ENCODE results near the gene HSPB2. TPM values are rescaled to one million over a fixed set of nuclear protein-coding genes. Genes with fewer than 3 reads are reported as not detected.

HSPB2 gene
- total RNA-seq, 2 donors from 2014 or later, result 0.85 TPM; not detected in 1

DNA sequence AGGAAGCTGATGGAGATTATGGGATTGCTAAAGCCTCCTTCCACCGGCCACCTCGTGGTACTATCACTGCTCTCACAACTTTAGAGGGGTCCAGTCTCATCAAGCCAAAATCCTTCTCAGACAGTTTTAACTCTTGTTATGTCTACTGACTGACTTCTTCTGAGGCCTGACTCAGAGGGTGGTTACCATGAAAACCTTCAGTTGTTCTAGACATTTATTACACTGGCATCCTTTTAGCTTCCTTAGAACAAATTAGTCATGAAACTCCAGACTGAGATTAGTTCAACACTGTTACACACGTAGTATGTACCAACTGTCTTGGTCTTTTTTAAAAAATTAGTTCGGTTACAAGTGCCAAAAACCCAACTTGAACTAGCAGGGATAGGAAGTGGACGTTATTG, 32.1 kb downstream of the HSPB2 start:
- H3K27me3 ChIP-seq (replicated peaks; ENCODE audit: insufficient read depth), result no peaks in the 10 kb centered on the region
- DNase-seq (ENCODE audit: low spot score), result no peak
- H3K27ac ChIP-seq, result peak overlapping the region; percentile 62 to 75
- no peaks in the 10 kb centered on the region for H3K4me1 ChIP-seq (replicated peaks)
- TF ChIP-seq POLR2A (IDR thresholded peaks at IDR 0.05), result no peak
- TF ChIP-seq, protein P1, sequence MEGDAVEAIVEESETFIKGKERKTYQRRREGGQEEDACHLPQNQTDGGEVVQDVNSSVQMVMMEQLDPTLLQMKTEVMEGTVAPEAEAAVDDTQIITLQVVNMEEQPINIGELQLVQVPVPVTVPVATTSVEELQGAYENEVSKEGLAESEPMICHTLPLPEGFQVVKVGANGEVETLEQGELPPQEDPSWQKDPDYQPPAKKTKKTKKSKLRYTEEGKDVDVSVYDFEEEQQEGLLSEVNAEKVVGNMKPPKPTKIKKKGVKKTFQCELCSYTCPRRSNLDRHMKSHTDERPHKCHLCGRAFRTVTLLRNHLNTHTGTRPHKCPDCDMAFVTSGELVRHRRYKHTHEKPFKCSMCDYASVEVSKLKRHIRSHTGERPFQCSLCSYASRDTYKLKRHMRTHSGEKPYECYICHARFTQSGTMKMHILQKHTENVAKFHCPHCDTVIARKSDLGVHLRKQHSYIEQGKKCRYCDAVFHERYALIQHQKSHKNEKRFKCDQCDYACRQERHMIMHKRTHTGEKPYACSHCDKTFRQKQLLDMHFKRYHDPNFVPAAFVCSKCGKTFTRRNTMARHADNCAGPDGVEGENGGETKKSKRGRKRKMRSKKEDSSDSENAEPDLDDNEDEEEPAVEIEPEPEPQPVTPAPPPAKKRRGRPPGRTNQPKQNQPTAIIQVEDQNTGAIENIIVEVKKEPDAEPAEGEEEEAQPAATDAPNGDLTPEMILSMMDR (IDR thresholded peaks at IDR 0.05), result no peak
- no peak for TF ChIP-seq POLR2AphosphoS5 (IDR thresholded peaks at IDR 0.05)
- intact Hi-C loops (cut with DNase I), result no loop called here
- no peaks in the 10 kb centered on the region for H3K9me3 ChIP-seq
- H3K4me3 ChIP-seq, result no peak overlapping the region
- no peaks in the 10 kb centered on the region for H3K36me3 ChIP-seq
- 34% methylated on average over 5 of the region's 5 CpGs for WGBS

DNA sequence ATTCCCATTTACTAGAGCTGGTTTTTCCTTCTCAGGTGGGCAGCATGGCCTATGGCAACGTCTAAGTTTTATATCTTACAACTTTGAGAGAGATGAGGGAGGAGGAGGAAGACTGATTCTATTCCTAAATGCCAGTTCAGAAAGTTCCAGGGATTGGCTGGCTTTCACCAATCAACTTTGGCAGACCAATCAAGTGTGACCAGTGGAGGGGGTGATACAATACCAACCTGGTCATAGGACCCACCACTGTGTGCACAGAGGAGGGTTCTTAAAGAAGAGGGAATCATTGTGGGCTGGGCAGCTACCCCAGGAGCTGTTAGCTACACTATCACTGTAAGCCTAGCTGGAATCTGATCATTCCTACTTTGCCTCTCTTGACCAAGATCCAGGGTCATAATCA, 32.7 kb downstream of the HSPB2 start:
- no peaks in the 10 kb centered on the region for H3K36me3 ChIP-seq
- intact Hi-C loops (cut with DNase I), result no loop called here
- TF ChIP-seq POLR2A (IDR thresholded peaks at IDR 0.05) (no peak), POLR2AphosphoS5 (IDR thresholded peaks at IDR 0.05) (no peak)
- TF ChIP-seq, protein P1 (IDR thresholded peaks at IDR 0.05), result no peak
- 10% methylated on average over 1 of the region's 1 CpG for WGBS
- H3K27me3 ChIP-seq (replicated peaks; ENCODE audit: insufficient read depth), result no peaks in the 10 kb centered on the region
- H3K4me3 ChIP-seq, result no peak overlapping the region
- no peak for DNase-seq (ENCODE audit: low spot score)
- no peaks in the 10 kb centered on the region for H3K9me3 ChIP-seq
- H3K27ac ChIP-seq, result peak overlapping the region; percentile 62 to 75
- H3K4me1 ChIP-seq (replicated peaks), result no peaks in the 10 kb centered on the region

DNA sequence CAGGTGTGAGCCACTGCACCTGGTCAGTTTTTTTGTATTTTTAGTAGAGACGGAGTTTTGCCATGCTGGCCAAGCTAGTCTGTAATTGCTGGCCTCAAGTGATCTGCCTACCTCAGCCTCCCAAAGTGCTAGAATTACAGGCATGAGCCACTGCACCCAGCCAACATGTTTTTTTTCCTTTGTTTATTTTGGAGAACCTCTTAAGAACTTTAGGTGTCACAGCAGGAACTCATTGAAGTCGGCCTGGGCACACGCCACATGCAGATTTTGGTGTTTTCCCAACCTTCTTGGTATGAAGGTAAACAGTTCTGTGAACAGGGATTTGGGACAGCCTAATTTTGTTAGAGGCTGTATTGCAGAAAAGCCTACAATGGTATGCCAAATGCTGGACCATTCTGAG, 34.0 kb downstream of the HSPB2 start:
- Histone ChIP-seq H3K27ac (peak overlapping the region in 1 of 2 donors; percentile 1), H3K36me3 (no peaks in the 10 kb centered on the region), H3K4me3 (no peak overlapping the region), H3K4me1 (replicated peaks) (no peaks in the 10 kb centered on the region), H3K9me3 (no peaks in the 10 kb centered on the region), H3K27me3 (replicated peaks; ENCODE audit: insufficient read depth) (no peaks in the 10 kb centered on the region)
- WGBS, result 21% methylated on average over 3 of the region's 3 CpGs
- TF ChIP-seq POLR2A (IDR thresholded peaks at IDR 0.05) (no peak), POLR2AphosphoS5 (IDR thresholded peaks at IDR 0.05) (peak; percentile 57)
- TF ChIP-seq, protein P1 (IDR thresholded peaks at IDR 0.05), result no peak
- intact Hi-C loops (cut with DNase I), result no loop called here
- DNase-seq (ENCODE audit: low spot score), result no peak

DNA sequence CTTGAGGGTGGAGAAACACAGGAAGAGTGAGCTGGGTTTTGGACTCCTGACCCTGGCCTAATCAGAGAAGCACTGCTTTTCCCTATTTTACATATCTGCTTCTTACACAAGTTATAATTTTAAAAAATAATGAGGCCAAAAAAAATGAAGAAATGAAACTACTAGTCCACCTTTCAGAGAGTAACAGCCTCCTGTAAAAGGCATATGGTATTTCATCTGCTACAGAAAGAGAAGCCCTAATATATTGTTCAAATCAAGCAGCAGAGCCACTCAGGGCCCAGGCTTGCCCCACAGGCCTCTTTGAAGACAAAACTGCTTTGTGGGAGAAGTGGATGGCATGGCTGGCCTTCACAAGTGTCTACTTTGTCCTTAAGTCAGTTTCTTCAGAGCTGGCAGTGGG, 34.6 kb downstream of the HSPB2 start:
- H3K4me3 ChIP-seq, result no peak overlapping the region
- TF ChIP-seq, protein P1 (IDR thresholded peaks at IDR 0.05), result no peak
- TF ChIP-seq POLR2A (IDR thresholded peaks at IDR 0.05) (no peak), POLR2AphosphoS5 (IDR thresholded peaks at IDR 0.05) (no peak)
- intact Hi-C loops (cut with DNase I), result no loop called here
- H3K27me3 ChIP-seq (replicated peaks; ENCODE audit: insufficient read depth), result no peaks in the 10 kb centered on the region
- no peaks in the 10 kb centered on the region for H3K9me3 ChIP-seq
- H3K4me1 ChIP-seq (replicated peaks), result no peaks in the 10 kb centered on the region
- H3K36me3 ChIP-seq, result no peaks in the 10 kb centered on the region
- peak overlapping the region in 1 of 2 donors; percentile 1 for H3K27ac ChIP-seq
- DNase-seq (ENCODE audit: low spot score), result no peak

DNA sequence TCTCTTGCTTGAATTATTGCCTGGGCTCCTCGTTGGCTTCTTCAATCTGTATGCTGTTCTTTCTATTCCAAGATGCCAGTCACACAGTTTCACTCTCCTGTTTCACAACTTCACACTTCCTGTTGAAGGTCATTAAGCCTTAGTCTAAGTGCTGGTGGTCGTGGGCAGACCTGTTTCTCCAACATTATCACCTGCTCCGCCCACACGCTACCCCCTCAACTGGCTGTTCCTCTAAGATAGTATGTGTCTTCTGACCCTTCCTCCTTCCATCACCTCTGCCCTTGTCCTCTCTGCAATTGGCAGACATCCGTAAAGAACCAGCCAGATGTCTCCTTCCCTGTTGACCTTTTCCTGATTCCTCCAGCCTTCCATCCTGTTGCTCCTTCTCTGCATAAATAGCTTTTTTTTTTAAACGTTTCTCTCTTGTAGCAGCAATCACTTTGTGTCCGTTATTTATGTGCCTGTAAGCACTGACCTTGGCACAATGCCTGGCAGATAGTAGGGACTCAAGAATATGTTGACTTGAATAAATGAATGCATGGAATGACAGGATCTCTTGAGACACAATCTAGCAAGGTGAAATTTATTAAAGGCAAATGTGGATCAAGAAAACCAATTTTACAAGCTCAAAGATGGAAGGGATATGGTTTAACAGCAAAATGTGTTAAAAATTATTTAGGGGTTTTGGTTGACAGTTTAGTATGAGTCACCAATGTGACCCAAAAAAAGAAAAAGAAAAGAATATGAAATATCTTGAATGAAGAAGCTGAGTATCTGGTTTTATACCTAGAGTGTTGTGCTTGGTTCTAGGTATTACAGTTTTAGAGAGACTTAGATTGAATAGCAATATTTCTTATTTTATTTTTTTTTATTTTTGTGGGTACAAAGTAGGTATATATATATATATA, 37.2 kb downstream of the HSPB2 start:
- Histone ChIP-seq H3K36me3 (no peaks in the 10 kb centered on the region), H3K9me3 (no peaks in the 10 kb centered on the region), H3K27ac (no peak overlapping the region), H3K27me3 (replicated peaks; ENCODE audit: insufficient read depth) (no peaks in the 10 kb centered on the region), H3K4me1 (replicated peaks) (no peaks in the 10 kb centered on the region), H3K4me3 (no peak overlapping the region)
- no peak for DNase-seq (ENCODE audit: low spot score)
- intact Hi-C loops (cut with DNase I), result no loop called here
- TF ChIP-seq POLR2AphosphoS5 (IDR thresholded peaks at IDR 0.05) (no peak), POLR2A (IDR thresholded peaks at IDR 0.05) (no peak)
- TF ChIP-seq, protein P1 (IDR thresholded peaks at IDR 0.05), result no peak
- WGBS, result 55% methylated on average over 7 of the region's 7 CpGs
